HG03097 (cell line): ENCODE results near the gene CBX1.

Experiments
- ATAC-seq: cut with Tn5 transposase; IDR thresholded peaks from one replicate; pipeline ENCODE4 v1.9.1; 2021; ENCODE audit not compliant: unreplicated experiment, low FRiP score

The CBX1 gene

GRCh38 chr17:48101012-48101720 lies at the start of gene CBX1:
CBX1 (minus strand) TSS chr17:48101478; CDS start chr17:48077004, 24,474 bp downstream.
- peak; percentile 88 for ATAC-seq

DNA sequence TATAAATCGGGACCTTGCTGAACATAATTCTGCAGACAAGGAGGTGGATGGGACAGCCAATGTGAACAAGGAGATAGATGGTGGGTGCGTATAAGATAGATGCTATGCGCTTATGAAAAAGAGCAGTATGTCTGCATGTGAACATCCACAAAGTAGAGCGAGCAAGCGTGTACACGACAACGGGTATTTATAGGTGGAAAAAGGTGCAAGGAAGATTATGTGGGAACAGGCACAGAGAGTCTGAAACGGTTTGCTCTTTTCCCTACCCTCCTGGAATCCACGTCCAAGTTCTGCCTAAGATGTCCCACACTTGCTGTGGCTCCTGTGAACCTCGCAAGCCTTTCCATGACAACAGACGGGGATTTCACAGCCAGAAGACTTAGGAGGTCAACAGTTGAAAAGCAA lies 49.3 kb upstream of the CBX1 start:
- ATAC-seq: no peak

DNA sequence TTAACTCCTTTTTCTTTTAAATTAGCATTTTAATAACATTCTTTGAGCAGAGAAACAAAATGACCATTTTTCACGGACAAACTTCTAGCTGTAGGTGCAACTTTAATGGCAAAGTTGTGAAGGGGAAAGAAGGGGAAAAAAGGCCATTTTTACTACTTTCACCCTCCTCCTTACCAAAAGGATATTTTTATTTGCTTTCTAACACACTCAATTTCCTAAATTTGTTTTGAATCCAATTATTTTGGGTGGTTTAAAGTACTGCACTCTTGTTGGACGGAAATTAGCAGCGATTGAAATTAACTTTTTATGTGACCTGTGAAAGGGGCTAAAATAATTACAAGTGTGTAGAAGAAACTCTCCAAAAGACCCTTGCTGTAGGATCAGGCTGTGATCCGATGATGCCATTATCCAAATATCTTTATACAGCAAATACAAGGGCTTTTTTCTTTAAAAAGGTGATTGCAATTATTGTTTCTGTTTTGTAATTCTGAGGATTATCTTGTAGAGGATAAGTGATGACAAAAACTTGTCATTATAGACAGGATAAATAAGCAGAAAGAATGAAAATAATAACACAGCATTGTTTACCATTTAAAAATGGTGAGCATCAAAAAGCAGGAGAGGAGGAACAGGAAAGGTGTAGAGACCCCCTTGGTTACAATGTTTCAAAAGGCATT lies 48.6 kb upstream of the CBX1 start:
- ATAC-seq: no peak

DNA sequence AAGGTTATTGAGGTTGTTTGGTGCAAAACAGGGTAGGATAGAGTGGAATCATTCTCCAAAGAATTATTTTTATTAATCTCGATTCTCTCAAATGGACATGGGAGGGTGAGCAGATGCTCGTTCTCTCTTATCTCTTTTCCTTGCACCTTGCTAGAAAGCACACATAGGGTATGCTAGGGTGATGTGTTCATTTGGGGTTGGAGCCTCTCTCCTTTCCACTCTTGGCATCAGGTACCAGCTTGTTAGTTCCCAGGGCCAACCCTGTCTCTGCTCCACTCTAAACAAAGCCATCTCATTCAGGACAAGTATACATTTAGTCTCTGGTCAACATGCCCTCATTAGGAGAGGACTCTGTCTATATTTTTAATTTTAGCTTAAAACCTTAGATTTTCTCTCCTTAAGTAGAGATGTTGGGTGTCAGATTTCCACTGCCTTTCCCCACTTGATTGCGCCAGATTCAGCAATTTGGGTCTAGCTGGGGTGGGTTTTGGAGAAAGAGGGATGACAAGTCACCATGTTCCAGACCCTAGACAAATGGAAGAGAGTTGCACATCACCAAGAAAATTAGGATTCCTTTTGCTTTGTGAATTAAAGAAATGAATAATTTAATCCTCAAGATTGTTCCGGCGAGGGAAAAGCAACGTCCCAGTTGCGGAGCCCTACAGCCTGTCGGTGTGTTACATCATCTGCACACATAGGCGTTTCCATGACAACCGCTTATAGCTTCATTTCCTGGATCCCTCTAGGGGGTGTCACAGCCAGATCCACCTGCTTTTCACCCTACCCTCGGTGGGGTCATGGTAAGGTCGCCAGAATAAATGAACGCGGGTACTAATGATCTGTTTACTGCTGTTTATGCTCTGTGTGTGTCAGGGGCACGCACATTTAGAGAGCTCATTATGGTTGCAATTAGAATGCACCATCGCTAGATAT lies 47.8 kb upstream of the CBX1 start:
- no peak for ATAC-seq

DNA sequence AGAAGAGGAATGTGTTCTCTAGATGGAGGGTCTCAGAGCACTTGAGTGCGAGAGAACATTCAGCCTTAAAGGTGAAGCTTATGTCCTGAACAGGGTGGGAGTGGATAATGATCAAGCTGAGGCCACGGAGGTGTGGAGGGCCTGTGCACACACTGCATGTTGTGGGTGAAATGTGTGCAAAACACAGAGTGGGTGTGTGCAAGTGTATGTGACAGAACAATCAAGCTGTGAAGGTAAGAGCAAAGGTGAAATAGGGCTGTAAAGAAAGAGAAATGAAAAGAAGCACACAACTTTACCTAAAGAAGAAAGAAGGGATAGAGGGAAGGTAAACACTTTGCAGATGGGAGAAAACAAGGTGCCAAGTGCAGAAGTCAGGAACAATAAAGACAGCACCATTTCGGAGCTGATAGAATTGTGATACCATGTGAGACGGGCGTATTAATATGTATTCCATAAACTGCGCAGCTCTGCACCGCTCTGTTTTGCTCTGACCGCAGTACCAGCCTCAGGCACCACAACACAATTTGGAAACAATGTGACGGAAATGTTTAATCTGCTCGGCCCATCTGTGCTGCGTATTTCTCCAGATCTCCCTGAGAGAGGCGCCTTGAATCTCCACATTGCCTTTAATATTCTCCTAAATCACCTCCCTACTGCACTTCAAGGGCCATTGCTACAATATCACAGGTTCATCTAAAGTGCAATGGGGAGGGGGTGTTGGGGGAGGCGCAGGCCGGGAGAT lies 46.9 kb upstream of the CBX1 start:
- no peak for ATAC-seq

DNA sequence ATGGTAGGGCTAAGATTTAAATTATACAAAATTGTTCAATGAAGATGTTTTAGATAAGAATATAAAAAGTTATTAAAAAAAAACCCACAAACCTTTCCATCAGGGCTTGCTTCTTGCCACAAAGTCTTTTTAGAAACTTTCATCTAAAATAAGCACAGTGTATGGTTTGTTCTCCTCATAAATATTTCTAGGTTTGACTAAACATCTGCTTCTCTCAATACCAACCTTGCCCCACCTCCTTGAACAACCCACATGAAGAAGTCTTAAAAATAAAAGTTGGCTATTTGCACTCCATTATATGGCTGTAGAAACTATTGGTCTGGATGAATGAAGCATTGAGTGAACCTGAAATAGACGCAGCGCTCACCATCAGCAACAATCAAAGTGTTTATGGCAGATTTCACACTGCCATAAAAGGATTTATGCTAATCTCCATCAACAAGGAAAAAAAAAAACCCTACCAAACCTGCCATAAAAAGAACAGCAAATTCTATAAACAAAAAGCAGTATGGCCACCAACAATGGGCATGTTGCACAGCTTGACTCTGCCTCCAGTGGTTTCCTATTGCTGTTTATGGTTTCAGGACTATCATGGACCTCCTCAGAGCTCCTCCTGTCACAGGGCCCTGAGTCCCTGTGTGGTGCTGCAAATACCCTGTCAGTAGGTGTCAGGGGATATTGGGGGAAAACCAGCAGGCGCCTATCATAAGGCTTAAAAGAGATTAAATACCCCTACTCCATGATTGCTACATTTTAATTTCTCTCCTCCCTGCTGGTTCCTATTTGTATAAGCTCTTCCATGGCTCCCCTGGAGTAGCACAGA lies 43.9 kb upstream of the CBX1 start:
- ATAC-seq: no peak

- no peak for ATAC-seq
Measured at GRCh38 chr17:48144231-48144630, 43.0 kb upstream of the CBX1 start.

DNA sequence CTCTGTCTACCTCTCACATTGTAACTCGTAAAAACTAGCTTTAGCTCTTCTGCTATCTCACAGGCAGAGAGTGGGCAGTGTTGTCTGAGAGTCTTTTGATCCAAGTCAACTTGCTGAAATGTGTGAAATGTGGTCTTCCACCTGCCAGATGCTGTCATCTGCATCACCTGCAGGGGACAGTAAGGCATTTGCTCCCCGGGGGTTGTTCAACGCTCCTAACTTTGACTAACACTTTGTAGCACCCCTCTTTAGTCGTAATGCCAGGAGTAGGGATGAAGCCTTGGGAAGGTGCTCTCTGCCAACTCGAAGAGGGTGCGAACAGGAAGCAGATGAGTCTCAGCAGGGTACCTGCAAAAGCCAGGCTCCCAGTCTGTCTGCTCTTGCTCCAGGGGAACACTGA lies 42.4 kb upstream of the CBX1 start:
- no peak for ATAC-seq

DNA sequence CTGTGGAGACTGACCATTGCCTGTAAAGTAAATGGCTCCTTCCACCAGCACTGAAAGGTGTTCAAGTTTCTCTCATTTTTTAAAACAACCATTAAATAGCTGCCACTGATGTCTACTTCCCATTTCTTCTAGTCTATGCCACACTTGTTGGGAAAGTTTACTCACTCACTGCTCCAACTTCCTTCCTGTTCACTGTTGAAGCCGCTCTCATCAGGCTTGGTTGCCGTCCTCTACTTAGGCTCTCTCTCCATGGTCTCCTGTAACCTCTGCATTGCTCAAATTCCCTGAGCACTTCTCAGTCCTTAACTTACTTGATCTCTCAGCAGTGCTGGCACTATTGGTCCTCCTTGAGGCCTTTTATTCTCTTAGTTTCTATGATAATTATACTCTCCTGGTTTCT lies 38.7 kb upstream of the CBX1 start:
- no peak for ATAC-seq

DNA sequence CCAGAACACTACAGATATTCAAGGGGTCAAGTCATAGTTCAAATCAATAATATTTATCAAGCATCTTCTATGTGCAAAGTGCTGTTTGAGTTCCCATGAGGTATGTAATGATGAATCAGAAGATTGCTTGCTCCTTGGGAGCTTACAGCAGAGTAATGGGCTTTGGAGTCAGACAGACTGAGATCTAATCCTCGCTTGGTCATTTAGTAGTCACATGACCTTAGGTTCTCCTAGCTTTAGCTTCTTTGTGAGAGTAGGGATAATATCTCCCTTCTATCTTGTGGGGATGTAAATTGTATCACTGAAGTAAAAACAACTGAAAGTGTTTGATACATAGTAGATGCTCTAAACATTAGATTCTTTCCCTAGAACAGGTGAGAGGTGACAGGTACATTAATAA lies 36.4 kb upstream of the CBX1 start:
- ATAC-seq: no peak

GRCh38 chr17:48134912-48135480 lies 33.7 kb upstream of the CBX1 start:
- ATAC-seq: no peak

DNA sequence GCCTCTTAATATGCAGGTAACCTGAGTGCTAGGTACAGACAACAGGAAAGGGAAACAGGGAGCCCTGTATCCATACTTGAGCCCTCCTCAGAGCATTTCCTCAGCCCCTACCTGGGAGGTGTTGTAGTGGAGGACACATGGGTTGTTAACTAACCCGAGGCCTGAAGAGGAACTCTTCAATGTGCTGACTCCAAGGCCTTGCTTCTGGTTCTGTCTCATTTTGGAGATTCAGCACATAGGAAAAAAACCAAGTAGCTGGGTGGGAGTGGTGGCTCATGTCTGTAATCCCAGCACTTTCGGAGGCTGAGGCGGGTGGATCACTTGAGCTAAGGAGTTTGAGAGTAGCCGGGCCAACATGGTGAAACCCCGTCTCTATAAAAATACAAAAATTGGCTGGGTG lies 31.1 kb upstream of the CBX1 start:
- ATAC-seq: no peak

- ATAC-seq: no peak
Measured at GRCh38 chr17:48131216-48131824, 30.0 kb upstream of the CBX1 start.

GRCh38 chr17:48129981-48130380 lies 28.7 kb upstream of the CBX1 start:
- no peak for ATAC-seq

GRCh38 chr17:48128400-48128799 lies 27.1 kb upstream of the CBX1 start:
- ATAC-seq: no peak

- ATAC-seq: no peak
Measured at GRCh38 chr17:48127371-48128051, 26.2 kb upstream of the CBX1 start.

- ATAC-seq: no peak
Measured at GRCh38 chr17:48126532-48126850, 25.2 kb upstream of the CBX1 start.

DNA sequence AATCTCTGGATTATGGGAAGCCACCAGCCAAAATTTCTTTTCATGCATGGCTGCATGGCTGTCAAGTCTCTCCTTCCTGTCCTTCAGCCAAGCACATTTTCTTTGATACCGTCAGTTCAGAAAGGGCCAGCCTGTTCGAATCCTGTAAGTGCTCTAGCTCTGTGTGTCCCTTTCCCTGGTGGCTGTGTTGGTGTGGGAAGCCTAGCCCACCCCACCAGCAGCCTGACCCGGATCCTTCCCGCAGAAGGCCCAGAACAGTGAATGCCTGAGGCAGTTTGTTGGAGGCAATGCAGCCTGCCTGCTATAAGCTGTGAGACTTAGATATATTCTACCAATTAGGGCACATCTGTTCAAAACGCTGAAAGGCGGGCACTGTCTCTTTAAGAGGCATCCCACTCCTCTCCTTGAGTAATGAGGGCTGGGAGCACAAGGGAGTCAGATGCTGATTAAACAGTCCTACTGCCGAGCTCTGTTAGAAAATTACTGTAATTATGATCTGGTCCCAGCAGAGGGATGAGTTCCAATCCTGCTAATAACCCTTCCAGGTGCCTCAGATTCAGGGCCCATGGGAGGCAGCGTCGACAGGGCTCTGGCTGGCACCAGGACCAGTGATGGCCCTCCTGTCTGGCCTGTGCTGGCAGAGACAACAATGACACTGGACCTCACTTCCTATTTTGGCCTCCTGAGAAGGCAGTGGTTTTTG lies 24.7 kb upstream of the CBX1 start:
- ATAC-seq: no peak
